ENCODE measurements around the gene OR9A4. TPM values are rescaled to one million over a fixed set of nuclear protein-coding genes. Genes with fewer than 3 reads are reported as not detected.
A peak's percentile ranks its signal among the peaks of the same experiment; 100 is the strongest.

Gene OR9A4
- total RNA-seq, 1 experiment from 2014 or later, result not detected

- no peak overlapping the region for H2BK5ac ChIP-seq (ENCODE audit: insufficient read length, low read length)
- H2BK120ac ChIP-seq (ENCODE audit: low read depth, low read length, poor library complexity, severe bottlenecking), result no peak overlapping the region
- H3K4me2 ChIP-seq (ENCODE audit: insufficient read depth, insufficient read length, low read length), result no peak overlapping the region
- H3K4me1 ChIP-seq (ENCODE audit: insufficient read depth, low read length), result no peaks in the 10 kb centered on the region; the same call in 1 of the 2 replicates
- no peak overlapping the region for H3K18ac ChIP-seq (ENCODE audit: insufficient read length, low read depth, low read length)
- no peaks in the 10 kb centered on the region for H3K79me1 ChIP-seq (ENCODE audit: insufficient read depth, low read depth, low read length, poor library complexity, severe bottlenecking)
- H2BK20ac ChIP-seq (ENCODE audit: low read depth, low read length, poor library complexity, severe bottlenecking), result no peak overlapping the region
- Mint-ChIP-seq H3K27me3 (ENCODE audit: low read depth) (peaks cover 1% of the 10 kb centered on the region; the same call in 1 of the 2 replicates), H3K4me3 (no peak overlapping the region), H3K9me3 (no peaks in the 10 kb centered on the region), H3K36me3 (ENCODE audit: insufficient read depth in 1 of 3, low read depth in 3 of 3) (no peaks in the 10 kb centered on the region), H3K27ac (peak overlapping the region in 2 of 3 experiments; percentile 3 to 68; a peak in 4 of 7 replicates), H3K4me1 (peaks cover 22 to 24% of the 10 kb centered on the region in 2 experiments)
- no peak overlapping the region for H2BK12ac ChIP-seq (ENCODE audit: insufficient read length, low read depth, low read length)
- no peak overlapping the region for H3K14ac ChIP-seq (ENCODE audit: insufficient read depth, low read length)
- no peak overlapping the region for H4K8ac ChIP-seq (replicated peaks; ENCODE audit: insufficient read length, low read depth, low read length)
- no peak overlapping the region for H4K5ac ChIP-seq (ENCODE audit: insufficient read length, low read depth, low read length)
- no peaks in the 10 kb centered on the region for H4K20me1 ChIP-seq (ENCODE audit: control insufficient read depth, insufficient read depth, insufficient read length)
- H3K79me2 ChIP-seq (ENCODE audit: insufficient read depth, low read length), result no peaks in the 10 kb centered on the region
- no peak overlapping the region for H3K9ac ChIP-seq (ENCODE audit: extremely low read depth, insufficient read length, low read length)
- no peak overlapping the region for H3K4ac ChIP-seq (ENCODE audit: low read depth, low read length)
- no peak overlapping the region for H2AK5ac ChIP-seq (ENCODE audit: insufficient read length, low read length)
- H3K56ac ChIP-seq (ENCODE audit: insufficient read length, low read depth, low read length), result no peak overlapping the region
- no peak overlapping the region for H2AFZ ChIP-seq (ENCODE audit: low read length)
- DNase-seq, result no peak
- no peaks in the 10 kb centered on the region for H3K9me3 ChIP-seq (ENCODE audit: control insufficient read depth, low read depth, low read length)
- H4K91ac ChIP-seq (ENCODE audit: insufficient read length, low read depth, low read length), result no peak overlapping the region
- H3K27me3 ChIP-seq (ENCODE audit: insufficient read depth, low read length), result no peaks in the 10 kb centered on the region
- no peak overlapping the region for H3K27ac ChIP-seq (ENCODE audit: insufficient read length, low read depth, low read length)
- no CpG with 5 or more reads among the region's 1 CpG for WGBS (ENCODE audit: extremely low coverage, insufficient read length, low lambda C conversion rate)
- no peak overlapping the region for H2BK15ac ChIP-seq (ENCODE audit: low read depth, low read length)
- H3K23me2 ChIP-seq (ENCODE audit: insufficient read length, low read depth, low read length, poor library complexity, severe bottlenecking), result no peaks in the 10 kb centered on the region
- H3T11ph ChIP-seq (ENCODE audit: low read length), result no peak overlapping the region
- no peak for TF ChIP-seq CTCF (conservative IDR thresholded peaks at IDR 0.05)
- H3K23ac ChIP-seq (ENCODE audit: insufficient read length, low read depth, low read length), result no peak overlapping the region
Measured at GRCh38 chr7:141876371-141876770, 39.8 kb upstream of the OR9A4 start.
